Skin of body (tissue), 2 donors: Measurements from ENCODE around the gene TBPL2. TPM values are rescaled to one million over a fixed set of nuclear protein-coding genes. Genes with fewer than 3 reads are reported as not detected.
"Not testable (repeated sequence)": the region's sequence is repeated elsewhere in the genome, so short reads cannot be mapped to it uniquely, and the experiment has no call there.

Experiments used
- DNase-seq: peaks from one replicate; lab custom pipeline; 2025; lab: John Stamatoyannopoulos, UW
- total RNA-seq: library from RNA; depleted of rRNA; stranded (reverse); fragments of >200 nt; gene quantifications from one replicate; pipeline ENCODE4 v1.2.3, GENCODE V29; 2014

The TBPL2 gene
- not detected for total RNA-seq

- no peak for DNase-seq
Measured at GRCh38 chr14:55440385-55440784, at the start of gene TBPL2. TBPL2 (minus strand) TSS chr14:55440616; CDS start chr14:55440449, 167 bp downstream.

GRCh38 chr14:55488204-55488603 lies 47.8 kb upstream of the TBPL2 start:
- DNase-seq: no peak

GRCh38 chr14:55482936-55483605 lies 42.7 kb upstream of the TBPL2 start:
- no peak for DNase-seq

GRCh38 chr14:55481769-55482168 lies 41.4 kb upstream of the TBPL2 start:
- DNase-seq: no peak

GRCh38 chr14:55477680-55478079 lies 37.3 kb upstream of the TBPL2 start:
- DNase-seq: no peak

DNA sequence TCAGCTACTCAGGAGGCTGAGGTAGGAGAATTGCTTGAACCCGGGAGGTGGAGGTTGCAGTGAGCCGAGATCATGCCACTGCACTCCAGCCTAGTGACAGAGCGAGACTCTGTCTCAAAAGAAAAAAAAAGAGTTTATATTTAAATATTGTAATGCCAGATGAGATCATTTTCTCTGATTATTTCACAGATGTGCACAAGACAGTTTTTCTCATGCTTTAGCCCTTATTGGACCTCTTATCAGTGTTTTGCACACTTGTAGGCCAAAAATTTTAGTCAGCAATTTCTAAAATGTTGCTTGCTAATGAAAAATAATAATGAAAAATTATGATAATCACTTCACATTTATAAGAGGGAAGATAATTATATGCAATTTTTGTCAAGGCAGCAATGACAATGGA lies 36.0 kb upstream of the TBPL2 start:
- not testable (repeated sequence) for DNase-seq

GRCh38 chr14:55473786-55474185 lies 33.4 kb upstream of the TBPL2 start:
- DNase-seq: no peak

DNA sequence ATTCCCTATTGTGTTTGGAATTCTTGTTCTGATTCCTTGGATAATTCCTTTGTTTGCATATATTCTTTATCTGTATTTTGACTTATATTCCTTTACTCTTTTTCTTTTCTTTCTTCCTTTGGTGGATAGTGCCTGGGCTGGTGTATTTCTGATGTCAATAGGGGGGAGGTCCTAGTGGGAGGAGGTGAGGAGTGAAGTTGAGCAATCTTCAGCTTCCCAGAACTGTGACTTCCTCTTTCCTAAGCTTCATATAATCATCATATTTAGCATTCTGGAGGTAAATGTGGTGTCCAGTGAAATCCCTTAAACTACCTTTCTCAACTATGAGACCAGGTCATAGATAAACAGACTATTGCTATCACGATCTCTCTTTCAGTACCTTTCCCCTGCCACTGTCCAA lies 29.6 kb upstream of the TBPL2 start:
- no peak for DNase-seq

GRCh38 chr14:55467307-55467706 lies 26.9 kb upstream of the TBPL2 start:
- DNase-seq: no peak

- no peak for DNase-seq
Measured at GRCh38 chr14:55458800-55459515, 18.5 kb upstream of the TBPL2 start.

DNA sequence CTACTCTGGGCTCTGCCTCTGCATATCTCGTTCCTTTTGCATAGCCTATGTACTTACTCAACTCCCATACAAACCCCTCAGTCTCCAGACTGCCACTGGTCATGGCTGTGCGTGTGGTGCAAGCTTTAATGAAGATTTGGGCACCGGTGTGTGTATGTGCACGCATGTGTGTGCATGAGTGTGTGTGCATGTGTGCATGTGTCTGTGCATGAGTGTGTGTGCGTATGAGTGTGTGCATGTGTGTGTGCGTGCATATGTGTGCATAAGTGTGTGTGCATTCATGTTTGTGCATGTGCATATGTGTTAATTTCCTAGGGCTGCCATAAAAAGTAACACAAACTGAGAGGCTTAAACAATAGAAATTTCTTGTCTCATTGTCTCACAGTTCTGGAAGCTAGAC lies 17.1 kb upstream of the TBPL2 start:
- no peak for DNase-seq

DNA sequence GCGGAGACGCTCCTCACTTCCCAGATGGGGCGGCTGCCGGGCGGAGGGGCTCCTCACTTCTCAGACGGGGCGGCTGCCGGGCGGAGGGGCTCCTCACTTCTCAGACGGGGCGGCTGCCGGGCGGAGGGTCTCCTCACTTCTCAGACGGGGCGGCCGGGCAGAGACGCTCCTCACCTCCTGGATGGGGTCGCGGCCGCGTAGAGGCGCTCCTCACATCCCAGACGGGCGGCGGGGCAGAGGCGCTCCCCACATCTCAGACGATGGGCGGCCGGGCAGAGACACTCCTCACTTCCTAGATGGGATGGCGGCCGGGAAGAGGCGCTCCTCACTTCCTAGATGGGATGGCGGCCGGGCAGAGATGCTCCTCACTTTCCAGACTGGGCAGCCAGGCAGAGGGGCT lies 16.0 kb upstream of the TBPL2 start:
- not testable (repeated sequence) for DNase-seq

GRCh38 chr14:55454264-55455002 lies 14.0 kb upstream of the TBPL2 start:
- peak; percentile 62 for DNase-seq

DNA sequence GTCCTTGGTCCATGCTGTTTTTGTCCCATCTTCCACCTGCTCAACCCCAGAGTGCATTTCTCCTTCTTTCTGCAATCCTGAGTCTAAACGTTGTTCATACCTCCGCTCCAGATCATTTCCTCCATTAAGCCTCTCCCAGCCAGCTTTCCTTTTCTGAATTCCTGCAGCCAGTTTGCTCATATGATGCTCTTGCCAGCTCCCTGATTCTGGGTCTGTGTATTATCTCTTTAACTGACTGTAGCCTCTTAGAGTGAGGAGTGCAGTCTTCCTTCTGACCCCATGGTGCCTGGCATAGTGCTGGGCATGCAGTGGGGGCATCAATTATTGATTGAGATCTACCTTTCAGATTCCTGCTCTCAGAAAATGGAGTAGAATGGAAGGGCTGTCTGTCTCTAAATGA lies 11.5 kb upstream of the TBPL2 start:
- no peak for DNase-seq

- DNase-seq: no peak
Measured at GRCh38 chr14:55451398-55451797, 11.0 kb upstream of the TBPL2 start.

GRCh38 chr14:55450987-55451386 lies 10.6 kb upstream of the TBPL2 start:
- DNase-seq: no peak

DNA sequence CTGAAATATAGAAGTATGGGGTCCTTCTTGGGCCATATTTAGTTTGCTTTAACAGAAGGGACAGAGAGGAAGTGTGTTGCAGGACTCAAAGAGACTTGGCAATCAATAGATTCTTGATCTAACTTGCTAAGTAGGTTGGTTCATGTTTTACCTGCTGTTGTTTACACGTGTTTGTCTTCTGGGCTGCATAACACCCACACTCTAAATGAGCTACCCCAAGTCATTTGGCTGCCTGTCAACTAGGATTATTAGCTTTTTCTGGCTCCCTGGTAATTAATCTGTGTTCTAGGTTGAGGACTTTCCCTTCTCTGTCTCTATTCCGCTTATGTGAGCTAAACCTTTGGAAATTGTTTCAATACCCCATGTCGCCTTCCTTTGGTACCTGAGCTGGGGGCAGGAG lies 10.1 kb upstream of the TBPL2 start:
- no peak for DNase-seq

DNA sequence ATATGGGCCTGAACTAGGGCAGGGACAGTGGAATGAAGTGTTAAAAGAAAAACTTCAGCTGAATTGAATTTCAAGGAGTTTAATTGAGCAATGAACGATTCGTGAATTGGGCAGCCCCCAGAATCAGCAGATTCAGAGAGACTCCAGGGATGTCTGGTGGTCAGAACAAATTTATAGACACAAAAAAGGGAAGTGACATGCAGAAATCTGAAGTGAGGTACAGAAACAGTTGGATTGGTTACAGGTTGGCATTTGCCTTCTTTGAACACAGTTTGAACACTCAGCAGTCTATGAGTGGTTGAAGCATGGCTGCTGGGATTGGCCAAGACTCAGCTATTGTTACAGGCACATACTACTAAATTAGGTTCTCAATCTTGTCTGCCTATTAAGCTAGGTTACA lies 9.7 kb upstream of the TBPL2 start:
- DNase-seq: no peak

DNA sequence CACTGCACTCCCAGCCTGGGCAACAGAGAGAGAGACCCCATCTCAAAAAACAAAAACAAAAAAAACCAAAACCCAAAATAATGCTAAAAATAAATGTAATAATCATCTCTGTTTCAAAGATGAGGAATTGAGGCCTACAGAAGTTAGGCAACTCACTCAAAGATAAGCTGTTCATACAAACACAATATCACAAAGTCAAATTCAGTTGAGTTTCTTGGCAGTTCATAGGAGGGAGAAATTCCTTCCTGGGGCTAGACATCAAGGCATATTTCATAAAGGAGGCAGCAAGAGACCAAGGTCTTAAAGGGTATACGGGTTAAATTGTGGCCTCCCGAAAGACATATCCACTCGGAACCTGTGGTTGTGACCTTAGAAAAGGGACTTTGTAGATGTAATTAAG lies 8.7 kb upstream of the TBPL2 start:
- DNase-seq: no peak

- no peak for DNase-seq
Measured at GRCh38 chr14:55448141-55448614, 7.8 kb upstream of the TBPL2 start.

DNA sequence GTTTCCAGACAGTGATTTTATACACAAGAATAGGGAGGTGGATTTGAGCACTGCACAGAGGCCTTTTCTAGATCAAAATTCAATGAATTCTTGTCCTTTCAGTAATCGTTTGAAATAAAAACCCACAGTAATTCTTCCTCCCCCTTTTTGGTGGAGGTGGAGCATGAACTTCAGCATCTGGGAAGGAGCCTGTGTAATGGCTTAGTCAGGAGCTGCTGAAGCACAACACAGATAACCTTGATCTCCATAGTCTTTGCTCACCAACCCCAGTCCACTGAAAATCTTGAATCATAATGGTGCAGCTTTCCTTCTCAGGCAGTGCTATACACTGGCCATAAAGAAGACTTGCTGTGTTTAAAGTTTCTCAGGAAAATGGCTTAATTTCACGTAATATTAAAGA lies 6.4 kb upstream of the TBPL2 start:
- DNase-seq: no peak

- peak; percentile 37 for DNase-seq
Measured at GRCh38 chr14:55446127-55446736, 5.8 kb upstream of the TBPL2 start.
